A549 (cell line): ENCODE data around the gene PLPPR3.

Experiments used
- CHD2 ChIP-seq: fragments of 150-350 bp; IDR thresholded peaks from 2 replicates; pipeline ENCODE4 v1.6.1; 2014; ENCODE audit warnings: low read length; ENCODE audit not compliant: partially characterized antibody
- MAFK ChIP-seq: fragments of 450-650 bp; IDR thresholded peaks from 2 replicates; pipeline ENCODE4 v1.6.1; 2014; ENCODE audit not compliant: partially characterized antibody
- TF ChIP-seq, protein P1 (sequence below): fragments of >200 bp; sonication (Bioruptor Twin); formaldehyde crosslinking; IDR thresholded peaks from 3 replicates; pipeline ENCODE4 v1.5.1; 2016
- TF ChIP-seq, protein P2 (sequence below): IDR thresholded peaks from 2 replicates; pipeline ENCODE4 v1.6.1; 2012

DNA sequence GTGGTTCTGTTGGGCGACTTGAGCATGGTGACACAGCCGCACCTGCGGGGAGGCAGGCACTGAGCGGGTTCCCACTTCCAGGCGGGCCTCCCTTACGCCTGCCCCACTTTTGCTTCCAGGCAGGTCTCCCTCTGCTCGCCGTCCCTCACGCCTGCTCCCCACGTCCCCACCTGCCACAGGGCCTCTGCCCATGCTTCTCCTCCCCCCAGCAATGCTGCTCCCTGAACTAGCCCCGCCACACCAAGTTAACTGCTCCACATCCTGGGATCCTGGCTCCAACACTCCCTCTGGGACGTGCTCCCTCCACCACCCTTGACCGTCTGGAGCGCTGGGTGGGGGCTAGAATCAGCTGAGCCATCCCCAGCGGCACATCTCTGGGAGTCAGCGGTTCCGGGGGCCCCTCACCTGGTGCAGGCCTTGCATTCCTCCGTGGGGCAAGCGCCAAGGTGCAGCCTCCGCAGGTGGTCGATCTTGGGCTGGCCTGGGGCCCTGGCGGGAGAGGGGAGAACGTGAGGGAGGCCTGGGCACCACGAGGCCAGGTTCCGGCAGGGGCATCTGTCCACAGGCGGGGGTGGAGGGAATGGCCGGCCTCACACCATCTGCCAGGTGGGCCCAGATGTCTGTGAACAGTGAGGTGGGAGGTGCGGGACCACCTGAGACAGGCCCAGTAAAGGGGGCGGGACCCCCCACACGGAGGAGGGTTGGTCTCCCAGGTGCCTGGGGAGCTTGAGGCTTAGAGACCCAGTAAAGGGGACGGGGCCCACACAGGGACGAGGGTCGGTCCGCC is 46.9 kb upstream of the PLPPR3 start:
- TF ChIP-seq MAFK = no peak
- TF ChIP-seq, protein P1, sequence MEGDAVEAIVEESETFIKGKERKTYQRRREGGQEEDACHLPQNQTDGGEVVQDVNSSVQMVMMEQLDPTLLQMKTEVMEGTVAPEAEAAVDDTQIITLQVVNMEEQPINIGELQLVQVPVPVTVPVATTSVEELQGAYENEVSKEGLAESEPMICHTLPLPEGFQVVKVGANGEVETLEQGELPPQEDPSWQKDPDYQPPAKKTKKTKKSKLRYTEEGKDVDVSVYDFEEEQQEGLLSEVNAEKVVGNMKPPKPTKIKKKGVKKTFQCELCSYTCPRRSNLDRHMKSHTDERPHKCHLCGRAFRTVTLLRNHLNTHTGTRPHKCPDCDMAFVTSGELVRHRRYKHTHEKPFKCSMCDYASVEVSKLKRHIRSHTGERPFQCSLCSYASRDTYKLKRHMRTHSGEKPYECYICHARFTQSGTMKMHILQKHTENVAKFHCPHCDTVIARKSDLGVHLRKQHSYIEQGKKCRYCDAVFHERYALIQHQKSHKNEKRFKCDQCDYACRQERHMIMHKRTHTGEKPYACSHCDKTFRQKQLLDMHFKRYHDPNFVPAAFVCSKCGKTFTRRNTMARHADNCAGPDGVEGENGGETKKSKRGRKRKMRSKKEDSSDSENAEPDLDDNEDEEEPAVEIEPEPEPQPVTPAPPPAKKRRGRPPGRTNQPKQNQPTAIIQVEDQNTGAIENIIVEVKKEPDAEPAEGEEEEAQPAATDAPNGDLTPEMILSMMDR = no peak
- no peak for TF ChIP-seq CHD2
- TF ChIP-seq, protein P2, sequence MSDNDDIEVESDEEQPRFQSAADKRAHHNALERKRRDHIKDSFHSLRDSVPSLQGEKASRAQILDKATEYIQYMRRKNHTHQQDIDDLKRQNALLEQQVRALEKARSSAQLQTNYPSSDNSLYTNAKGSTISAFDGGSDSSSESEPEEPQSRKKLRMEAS = no peak
